ENCODE results near the gene SCO1.
"Not testable (repeated sequence)": the region's sequence is repeated elsewhere in the genome, so short reads cannot be mapped to it uniquely, and the experiment has no call there.

Gene SCO1

DNA sequence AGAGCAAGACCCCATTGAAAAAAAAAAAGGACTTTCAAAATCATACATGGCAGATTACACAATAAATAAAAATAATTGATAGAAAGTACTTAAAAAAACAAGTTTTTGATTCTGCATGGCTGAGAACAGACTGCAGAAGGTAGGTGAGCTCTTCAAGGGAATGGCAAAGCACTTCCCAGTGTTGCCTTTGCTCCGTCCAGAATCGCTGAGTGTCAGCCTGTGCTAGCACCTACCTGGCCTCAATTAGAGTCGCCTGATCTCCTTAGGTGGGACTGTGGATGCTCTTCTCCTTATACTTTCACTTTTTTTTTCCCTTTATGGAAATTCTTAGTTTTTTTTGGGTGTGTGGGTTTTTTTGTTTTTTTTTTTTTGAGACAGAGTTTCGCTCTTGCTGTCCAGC lies 38.5 kb upstream of the SCO1 start:
- TF ChIP-seq TAF1 (IDR thresholded peaks at IDR 0.05; ENCODE audit: borderline replicate concordance, low read depth, low read length) = no peak
- TF ChIP-seq POLR2A (IDR thresholded peaks at IDR 0.05; ENCODE audit: low read depth, low read length) = no peak
- no peak for TF ChIP-seq POLR2AphosphoS5 (IDR thresholded peaks at IDR 0.05; ENCODE audit: low read depth, low read length)
- no peak for DNase-seq (ENCODE audit: insufficient read length)
- no peak for FAIRE-seq

DNA sequence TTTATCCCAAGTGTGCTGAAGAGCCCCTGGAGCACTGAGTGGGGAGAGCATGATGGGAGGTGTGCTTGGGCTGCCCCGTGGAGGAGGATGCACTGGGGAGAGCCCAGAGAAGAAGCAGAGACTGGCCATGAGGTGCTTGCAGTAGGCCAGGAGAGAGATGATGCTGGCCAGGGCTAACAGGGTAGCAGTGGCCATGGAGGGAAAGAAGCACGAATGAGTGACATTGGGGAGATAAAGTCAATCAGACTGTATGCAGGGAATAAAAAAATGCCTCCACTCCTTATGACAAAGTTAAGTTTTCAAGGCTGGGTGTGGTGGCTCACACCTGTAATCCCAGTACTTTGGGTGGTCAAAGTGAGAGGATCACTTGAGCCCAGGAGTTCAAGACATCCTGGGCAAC lies 37.9 kb upstream of the SCO1 start:
- FAIRE-seq = no peak
- TF ChIP-seq TAF1 (IDR thresholded peaks at IDR 0.05; ENCODE audit: borderline replicate concordance, low read depth, low read length) (no peak), POLR2A (IDR thresholded peaks at IDR 0.05; ENCODE audit: low read depth, low read length) (no peak), POLR2AphosphoS5 (IDR thresholded peaks at IDR 0.05; ENCODE audit: low read depth, low read length) (no peak)

DNA sequence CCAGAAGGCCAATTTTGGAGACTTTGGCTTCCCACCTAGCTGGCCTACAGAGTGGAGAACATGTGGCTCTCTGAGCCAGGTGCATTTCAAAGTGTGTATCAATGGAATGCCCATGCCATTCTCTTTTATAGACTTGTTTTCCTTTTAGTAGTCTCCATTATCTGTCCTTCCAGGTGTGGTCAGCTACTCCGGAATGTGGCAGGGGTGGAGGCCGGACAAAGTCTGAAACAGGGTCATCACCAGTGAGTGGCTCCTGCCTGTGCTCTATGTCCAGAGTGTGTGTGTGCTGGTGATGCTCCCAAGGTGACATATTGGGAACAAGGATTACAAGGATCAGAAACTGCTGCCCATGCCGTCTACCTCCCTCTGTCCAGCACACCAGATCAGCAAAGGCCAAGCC lies 36.3 kb upstream of the SCO1 start:
- TF ChIP-seq POLR2AphosphoS5 (IDR thresholded peaks at IDR 0.05; ENCODE audit: low read depth, low read length) = no peak
- no peak for TF ChIP-seq POLR2A (IDR thresholded peaks at IDR 0.05; ENCODE audit: low read depth, low read length)
- no peak for TF ChIP-seq TAF1 (IDR thresholded peaks at IDR 0.05; ENCODE audit: borderline replicate concordance, low read depth, low read length)
- DNase-seq (ENCODE audit: insufficient read length) = no peak
- no peak for FAIRE-seq

More for the DNA sequence above, 37.9 kb upstream of the SCO1 start:
- no peak for DNase-seq (ENCODE audit: insufficient read length)

GRCh38 chr17:10732121-10732520 lies 34.8 kb upstream of the SCO1 start:
- FAIRE-seq = not testable (repeated sequence)

GRCh38 chr17:10731408-10731879 lies 34.1 kb upstream of the SCO1 start:
- no peak for FAIRE-seq
- DNase-seq (ENCODE audit: insufficient read length) = no peak
- TF ChIP-seq POLR2A (IDR thresholded peaks at IDR 0.05; ENCODE audit: low read depth, low read length) (no peak), TAF1 (IDR thresholded peaks at IDR 0.05; ENCODE audit: borderline replicate concordance, low read depth, low read length) (no peak), POLR2AphosphoS5 (IDR thresholded peaks at IDR 0.05; ENCODE audit: low read depth, low read length) (no peak)

More at GRCh38 chr17:10732121-10732520, 34.8 kb upstream of the SCO1 start:
- DNase-seq (ENCODE audit: insufficient read length) = not testable (repeated sequence)

- DNase-seq (ENCODE audit: insufficient read length); FAIRE-seq: not testable (repeated sequence)
Observed at GRCh38 chr17:10730247-10730646, 32.9 kb upstream of the SCO1 start.

DNA sequence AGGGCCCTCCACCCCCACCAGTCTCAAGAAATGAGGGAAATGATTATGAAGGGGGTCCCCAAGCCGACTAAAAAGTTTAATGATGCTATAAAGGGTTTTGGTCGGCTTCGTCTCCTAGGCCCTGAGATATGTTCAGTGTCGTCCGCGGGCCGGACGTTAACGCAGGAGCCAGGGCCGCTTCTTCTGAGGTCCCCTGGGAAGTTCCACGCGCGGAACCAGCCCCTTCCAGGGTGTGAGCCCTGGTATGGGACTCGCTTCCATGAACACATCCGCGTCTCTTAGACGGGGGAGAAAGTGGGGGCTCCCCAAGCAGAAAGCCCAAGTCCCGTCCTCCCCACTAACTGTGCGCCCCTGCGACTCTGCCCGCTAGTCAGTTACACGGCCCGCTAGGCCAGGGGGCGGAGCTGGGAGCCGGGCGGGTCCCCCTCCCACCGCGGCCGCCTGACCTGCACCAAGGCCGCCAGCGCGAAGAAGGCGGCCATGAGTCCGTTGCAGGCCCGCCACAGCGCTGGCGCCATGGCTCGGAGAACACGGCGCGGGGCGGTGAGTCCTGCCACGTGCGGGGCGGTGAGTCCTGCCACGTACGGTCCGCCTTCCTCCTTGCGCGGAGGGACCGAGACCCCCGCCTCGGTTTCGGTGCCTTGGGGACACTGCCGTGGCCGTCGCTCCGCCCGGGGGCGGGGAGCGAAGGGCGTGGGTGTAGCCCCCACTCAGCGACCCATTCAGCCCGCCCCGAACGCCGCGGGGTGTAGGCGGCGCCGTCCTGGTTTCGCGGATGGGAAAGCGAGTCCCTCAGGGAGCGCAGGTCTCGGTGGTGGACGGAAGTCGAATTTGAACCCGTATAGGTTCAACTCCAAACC lies 32.2 kb upstream of the SCO1 start, which contains the start of gene TMEM220:
Gene TMEM220 (minus strand): TSS at position 690 of the 860 bp plus-strand sequence. CDS start 172 bp downstream, at position 518.
- DNase-seq (ENCODE audit: insufficient read length) = peak; percentile 25
- TF ChIP-seq POLR2AphosphoS5 (IDR thresholded peaks at IDR 0.05; ENCODE audit: low read depth, low read length) = no peak
- TF ChIP-seq POLR2A (IDR thresholded peaks at IDR 0.05; ENCODE audit: low read depth, low read length) = peak; percentile 15; the same call in 1 of the 2 replicates
- TF ChIP-seq TAF1 (IDR thresholded peaks at IDR 0.05; ENCODE audit: borderline replicate concordance, low read depth, low read length) = no peak
- peak; percentile 58 for FAIRE-seq

- TF ChIP-seq POLR2AphosphoS5 (IDR thresholded peaks at IDR 0.05; ENCODE audit: low read depth, low read length) (no peak), POLR2A (IDR thresholded peaks at IDR 0.05; ENCODE audit: low read depth, low read length) (no peak), TAF1 (IDR thresholded peaks at IDR 0.05; ENCODE audit: borderline replicate concordance, low read depth, low read length) (no peak)
- FAIRE-seq = no peak
- DNase-seq (ENCODE audit: insufficient read length) = no peak
Observed at GRCh38 chr17:10728331-10728892, 31.1 kb upstream of the SCO1 start.

GRCh38 chr17:10727192-10727591 lies 29.9 kb upstream of the SCO1 start:
- FAIRE-seq = no peak
- TF ChIP-seq POLR2AphosphoS5 (IDR thresholded peaks at IDR 0.05; ENCODE audit: low read depth, low read length) (no peak), TAF1 (IDR thresholded peaks at IDR 0.05; ENCODE audit: borderline replicate concordance, low read depth, low read length) (no peak), POLR2A (IDR thresholded peaks at IDR 0.05; ENCODE audit: low read depth, low read length) (no peak)
- no peak for DNase-seq (ENCODE audit: insufficient read length)

- no peak for DNase-seq (ENCODE audit: insufficient read length)
- TF ChIP-seq POLR2AphosphoS5 (IDR thresholded peaks at IDR 0.05; ENCODE audit: low read depth, low read length) = no peak
- no peak for TF ChIP-seq TAF1 (IDR thresholded peaks at IDR 0.05; ENCODE audit: borderline replicate concordance, low read depth, low read length)
- no peak for TF ChIP-seq POLR2A (IDR thresholded peaks at IDR 0.05; ENCODE audit: low read depth, low read length)
- FAIRE-seq = no peak
Observed at GRCh38 chr17:10726196-10726595, 28.9 kb upstream of the SCO1 start.

- TF ChIP-seq TAF1 (IDR thresholded peaks at IDR 0.05; ENCODE audit: borderline replicate concordance, low read depth, low read length) (no peak), POLR2AphosphoS5 (IDR thresholded peaks at IDR 0.05; ENCODE audit: low read depth, low read length) (no peak), POLR2A (IDR thresholded peaks at IDR 0.05; ENCODE audit: low read depth, low read length) (no peak)
- FAIRE-seq (no peak), DNase-seq (ENCODE audit: insufficient read length) (no peak)
Observed at GRCh38 chr17:10725262-10725661, 27.9 kb upstream of the SCO1 start.

- FAIRE-seq (no peak), DNase-seq (ENCODE audit: insufficient read length) (no peak)
- no peak for TF ChIP-seq POLR2AphosphoS5 (IDR thresholded peaks at IDR 0.05; ENCODE audit: low read depth, low read length)
- TF ChIP-seq POLR2A (IDR thresholded peaks at IDR 0.05; ENCODE audit: low read depth, low read length) = no peak
- TF ChIP-seq TAF1 (IDR thresholded peaks at IDR 0.05; ENCODE audit: borderline replicate concordance, low read depth, low read length) = no peak
Observed at GRCh38 chr17:10724546-10725195, 27.3 kb upstream of the SCO1 start.
